Kidney (tissue), 14 donors: ENCODE results near the gene ITPRIPL2. TPM values are rescaled to one million over a fixed set of nuclear protein-coding genes. Genes with fewer than 3 reads are reported as not detected.

Experiments
- DNase-seq, 5 donors: peaks; one replicate each; pipeline ENCODE4 v3.0.0-alpha.2; 2013 to 2020
- FAIRE-seq: peaks from 2 replicates; lab custom pipeline; 2012; peaks lifted over from hg19 to GRCh38; lab: Jason Lieb, UNC
- H3K27ac ChIP-seq, 2 donors: one replicate each; pipeline ENCODE4 v1.7.0; 2013; ENCODE audit warnings: low read depth in 2 of 2, low read length in 2 of 2, inconsistent platforms in 1 of 2
- H3K27me3 ChIP-seq: one replicate; pipeline ENCODE4 v1.7.1; 2013; ENCODE audit warnings: low read length, inconsistent platforms; ENCODE audit not compliant: control insufficient read depth, insufficient read depth
- H3K36me3 ChIP-seq, 3 donors: one replicate each; pipeline versions ENCODE4 v1.7.0 to v1.7.1; 2013; ENCODE audit warnings: low read length in 3 of 3, control low read depth in 1 of 3, inconsistent platforms in 1 of 3; ENCODE audit not compliant: insufficient read depth in 3 of 3, control insufficient read depth in 2 of 3
- H3K4me1 ChIP-seq, 3 donors: one replicate each; pipeline versions ENCODE4 v1.7.0 to v1.7.1; 2013; ENCODE audit warnings: low read length in 3 of 3, inconsistent platforms in 1 of 3, low read depth in 1 of 3; ENCODE audit not compliant: control insufficient read depth in 2 of 3, insufficient read depth in 2 of 3
- H3K4me3 ChIP-seq, 3 donors: one replicate each; pipeline versions ENCODE4 v1.7.0 to v1.8.1; 2013; ENCODE audit warnings: low read length in 3 of 3, control low read depth in 1 of 3, inconsistent platforms in 1 of 3
- H3K9ac ChIP-seq, 3 donors: one replicate each; pipeline versions ENCODE4 v1.7.0 to v1.7.1; 2013; ENCODE audit warnings: low read length in 3 of 3, control low read depth in 1 of 3, inconsistent platforms in 1 of 3
- H3K9me3 ChIP-seq, 3 donors: one replicate each; pipeline versions ENCODE4 v1.7.0 to v1.7.1; 2013; ENCODE audit warnings: low read length in 3 of 3, control low read depth in 1 of 3, inconsistent platforms in 1 of 3; ENCODE audit not compliant: control insufficient read depth in 2 of 3, insufficient read depth in 1 of 3
- CTCF ChIP-seq: IDR thresholded peaks from 3 replicates; pipeline ENCODE4 v1.5.1; 2012; ENCODE audit warnings: mild to moderate bottlenecking, moderate library complexity, borderline replicate concordance; ENCODE audit not compliant: insufficient read depth; ENCODE audit errors: extremely low read depth
- intact Hi-C: fragments of 100-400 bp; cut with DNase I; formaldehyde crosslinking; loops from one replicate; pipeline ENCODE4 v1.11.1; 2022
- polyA plus RNA-seq: library from polyadenylated mRNA; stranded (reverse); fragments of 350-450 nt; fragmentation: Illumina TruSeq; extraction: RNeasy Lipid Tissue Mini Kit (QIAGEN cat#74804); gene quantifications from one replicate; pipeline ENCODE4 v1.2.3, GENCODE V29; 2014; ENCODE audit warnings: low read depth, low replicate concordance; ENCODE audit not compliant: insufficient read depth
- total RNA-seq: library from RNA; stranded (reverse); fragmentation: NEBNext Ultra II Directional; extraction: Animal tissue kit (Norgen Biotek cat#: 25700); gene quantifications from one replicate; pipeline ENCODE4 v1.2.1, GENCODE V29; 2021
- donor health status: control.
- donor health status: control.
- donor health status: control.
- donor health status: control.
- donor health status: control.
- donor health status: DM: yes; HTN: yes; CAD: no.
- donor health status: Normal renal cell carcinoma (clear cell type).

The ITPRIPL2 gene
- total and polyA plus RNA-seq, 2 donors from 2014 or later, result 6.7 to 48.1 TPM

- TF ChIP-seq CTCF, result no peak
- peaks cover 0 to 4% (median 0%) of the 10 kb centered on the region in 3 donors for H3K9me3 ChIP-seq
- DNase-seq, result no peak
- H3K4me1 ChIP-seq, result no peaks in the 10 kb centered on the region
- H3K27me3 ChIP-seq, result no peaks in the 10 kb centered on the region
- no peaks in the 10 kb centered on the region for H3K36me3 ChIP-seq
- FAIRE-seq, result no peak
- no peak overlapping the region for H3K9ac ChIP-seq
- H3K4me3 ChIP-seq, result no peak overlapping the region
- intact Hi-C loops, result no loop called here
- no peak overlapping the region for H3K27ac ChIP-seq
Observed at GRCh38 chr16:19164285-19164684, 50.5 kb downstream of the ITPRIPL2 start.

- DNase-seq, result no peak
- Histone ChIP-seq H3K9me3 (peaks cover 0 to 4% (median 0%) of the 10 kb centered on the region in 3 donors), H3K36me3 (no peaks in the 10 kb centered on the region), H3K27ac (no peak overlapping the region), H3K4me3 (no peak overlapping the region), H3K9ac (no peak overlapping the region), H3K4me1 (no peaks in the 10 kb centered on the region), H3K27me3 (no peaks in the 10 kb centered on the region)
- no peak for TF ChIP-seq CTCF
- intact Hi-C loops, result no loop called here
- FAIRE-seq, result no peak
Observed at GRCh38 chr16:19165101-19165500, 51.3 kb downstream of the ITPRIPL2 start.

- Histone ChIP-seq H3K27me3 (no peaks in the 10 kb centered on the region), H3K27ac (no peak overlapping the region), H3K9ac (no peak overlapping the region), H3K4me3 (no peak overlapping the region), H3K4me1 (no peaks in the 10 kb centered on the region), H3K9me3 (peaks cover 0 to 4% (median 0%) of the 10 kb centered on the region in 3 donors), H3K36me3 (no peaks in the 10 kb centered on the region)
- no peak for DNase-seq
- intact Hi-C loops, result no loop called here
- TF ChIP-seq CTCF, result no peak
- no peak for FAIRE-seq
Observed at GRCh38 chr16:19166500-19166899, 52.7 kb downstream of the ITPRIPL2 start.
